Stimulated activated CD4-positive, alpha-beta T cell treated with anti-CD3 and anti-CD28 coated beads, Interleukin-1b, Interleukin-23, amount 100 ng/mL, for 48 hours (primary cell): ENCODE results near the gene ATP9A.
A peak's percentile ranks its signal among the peaks of the same experiment; 100 is the strongest.
"Not testable (repeated sequence)": the region's sequence is repeated elsewhere in the genome, so short reads cannot be mapped to it uniquely, and the experiment has no call there.

Source experiments
- DNase-seq: peaks from one replicate; pipeline ENCODE4 v3.0.0-alpha.2; 2020

Gene ATP9A

DNA sequence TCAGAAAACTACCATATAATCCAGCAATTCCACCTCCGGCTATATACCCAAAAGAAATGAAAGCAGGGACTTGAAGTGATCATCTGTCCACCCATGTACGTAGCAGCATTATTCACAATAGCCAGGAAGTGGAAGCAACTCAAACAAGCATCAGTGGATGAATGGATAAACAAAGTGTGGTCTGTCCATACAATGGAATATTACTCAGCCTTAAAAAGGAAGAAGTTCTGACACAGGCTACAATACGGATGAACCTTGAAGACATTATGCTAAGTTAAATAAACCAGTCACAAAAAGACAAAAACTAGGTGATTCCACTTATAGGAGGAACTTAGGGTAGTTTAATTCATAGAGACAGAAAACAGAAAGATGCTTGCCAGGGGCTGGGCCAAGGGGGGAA is 76.5 kb downstream of the ATP9A start:
- DNase-seq = no peak

DNA sequence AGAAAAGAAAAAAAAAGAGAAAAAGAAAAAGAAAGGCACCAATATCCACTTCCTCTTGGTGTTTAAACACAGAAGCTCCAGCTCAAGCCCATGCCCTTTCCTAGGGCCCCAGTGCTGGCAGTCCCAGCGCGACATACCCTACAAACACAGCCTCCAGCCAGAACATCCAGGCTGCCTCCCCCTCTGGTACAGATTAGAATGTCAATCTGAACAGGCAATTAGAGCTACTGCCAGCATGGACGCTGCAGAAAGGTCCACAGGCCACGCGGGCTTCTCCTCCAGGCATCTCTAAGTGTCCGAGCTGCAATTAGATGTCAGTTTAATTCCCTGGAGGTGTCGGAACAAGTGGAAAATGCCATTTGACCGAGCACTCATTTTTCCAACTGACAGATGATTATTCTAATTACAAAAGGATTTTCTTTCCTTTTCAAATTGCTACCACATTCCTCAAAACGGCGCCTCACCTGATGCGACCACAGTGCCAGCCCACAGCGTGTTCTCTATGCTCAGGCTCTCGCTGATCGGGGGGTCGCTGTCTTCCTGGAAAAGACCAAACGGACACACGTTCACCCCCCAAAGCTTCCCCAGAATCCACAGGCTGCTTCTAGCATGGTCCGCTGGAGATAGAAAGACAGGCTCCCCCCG is 79.5 kb downstream of the ATP9A start:
- DNase-seq = no peak

DNA sequence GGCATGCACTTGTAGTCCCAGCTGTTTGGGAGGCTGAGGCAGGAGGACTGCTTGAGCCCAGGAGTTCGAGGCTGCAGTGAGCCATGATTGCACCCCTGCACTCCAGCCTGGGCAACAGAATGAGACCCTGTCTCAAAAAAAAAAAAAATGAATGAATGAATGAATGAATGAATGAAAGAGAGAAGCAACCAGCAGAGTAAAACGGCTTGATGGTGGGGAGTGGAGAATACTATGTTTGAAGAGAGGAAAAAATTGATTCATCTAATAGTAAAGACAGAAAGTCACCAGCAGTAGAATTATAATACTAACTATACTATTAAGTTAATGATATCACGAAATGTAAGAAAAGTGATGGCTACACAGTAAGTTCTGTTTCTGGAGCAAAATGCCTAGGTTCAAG is 80.6 kb downstream of the ATP9A start:
- no peak for DNase-seq

DNA sequence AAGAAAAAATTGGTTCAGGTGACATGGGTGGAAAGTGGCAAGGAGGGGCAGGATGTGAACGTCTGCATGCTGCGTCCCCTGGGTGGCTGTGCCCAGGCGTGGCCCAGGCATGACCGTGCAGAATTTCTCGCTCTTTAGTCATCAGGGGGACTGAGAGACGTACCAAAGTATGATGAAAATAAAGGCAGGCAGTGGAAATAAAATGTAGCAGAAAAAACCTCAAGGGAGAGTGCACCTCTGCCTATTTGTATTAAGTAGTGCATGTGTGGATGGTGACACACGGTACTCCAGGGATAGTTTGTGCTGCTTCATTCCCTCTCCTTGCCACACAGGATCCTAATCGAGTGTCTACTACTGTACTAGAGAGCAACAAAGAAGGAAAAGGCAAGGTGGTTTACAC is 81.1 kb downstream of the ATP9A start:
- no peak for DNase-seq

DNA sequence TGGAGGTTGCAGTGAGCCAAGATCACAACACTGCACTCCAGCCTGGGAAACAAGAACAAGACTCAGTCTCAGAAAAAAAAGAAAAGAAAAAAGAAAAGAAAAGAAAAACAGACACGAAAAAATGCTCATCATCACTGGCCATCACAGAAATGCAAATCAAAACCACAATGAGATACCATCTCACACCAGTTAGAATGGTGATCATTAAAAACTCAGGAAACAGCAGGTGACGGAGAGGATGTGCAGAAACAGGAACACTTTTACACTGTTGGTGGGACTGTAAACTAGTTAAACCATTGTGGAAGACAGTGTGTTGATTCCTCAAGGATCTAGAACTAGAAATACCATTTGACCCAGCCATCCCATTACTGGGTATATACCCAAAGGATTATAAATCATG is 82.7 kb downstream of the ATP9A start:
- DNase-seq = not testable (repeated sequence)

DNA sequence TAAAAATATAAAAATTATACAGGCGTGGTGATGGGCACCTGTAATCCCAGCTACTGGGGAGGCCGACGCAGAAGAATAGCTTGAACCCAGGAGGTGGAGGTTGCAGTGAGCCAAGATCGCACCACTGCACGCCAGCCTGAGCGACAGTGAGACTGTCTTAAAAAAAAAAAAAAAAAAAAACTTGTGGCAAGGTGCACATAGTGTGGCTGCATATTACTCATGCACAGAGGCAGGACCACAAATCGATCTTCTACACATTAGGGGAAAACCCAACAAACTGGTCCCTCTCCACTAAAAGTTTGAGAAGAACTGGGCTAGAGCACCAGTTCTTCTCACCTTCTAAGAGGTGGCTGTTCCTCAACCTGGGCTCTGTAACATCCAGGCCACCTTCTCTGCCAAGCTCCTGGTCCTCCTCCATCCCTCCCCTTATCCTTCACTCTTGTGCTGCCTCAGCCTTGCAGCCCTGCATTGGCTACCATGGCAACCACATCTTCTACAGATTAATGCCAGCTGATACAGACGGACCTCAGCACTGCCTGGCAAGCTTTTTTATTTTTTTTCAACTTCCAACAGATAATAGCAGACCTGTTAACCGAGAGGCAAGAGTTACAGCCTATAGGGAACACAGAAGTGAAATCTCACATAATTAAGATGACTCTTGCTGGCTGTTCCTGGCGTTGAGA is 88.0 kb downstream of the ATP9A start:
- no peak for DNase-seq

DNA sequence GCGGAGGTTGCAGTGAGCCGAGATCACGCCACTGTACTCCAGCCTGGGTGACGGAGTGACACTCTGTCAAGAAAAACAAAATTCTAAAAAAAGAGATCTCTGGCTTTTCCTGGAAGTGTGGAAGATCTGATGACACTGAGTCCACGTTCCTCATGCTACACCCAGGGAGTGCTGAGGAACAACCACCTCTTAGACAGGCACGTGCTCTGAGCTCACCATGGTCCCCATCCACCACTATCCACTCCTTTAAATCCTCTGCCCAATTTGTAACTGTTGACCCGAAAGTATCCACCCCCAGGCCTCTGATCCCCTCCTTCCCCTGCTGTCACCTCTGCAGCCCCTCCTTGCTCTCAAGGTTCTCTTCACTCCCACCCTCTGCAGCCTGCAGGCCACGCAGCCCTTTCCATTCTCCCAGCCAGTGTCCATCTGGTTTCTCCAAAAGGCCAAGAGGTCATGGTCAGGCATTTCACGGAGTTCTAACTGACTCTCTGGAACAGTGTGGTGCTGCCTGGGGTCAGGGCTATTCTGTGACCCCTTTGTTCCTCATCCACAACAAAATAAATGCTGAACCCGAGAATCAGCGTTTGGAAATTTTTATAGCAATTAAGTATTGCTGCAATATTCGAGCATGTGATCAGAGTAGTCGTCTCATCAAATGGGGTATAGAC is 88.8 kb downstream of the ATP9A start:
- no peak for DNase-seq

DNA sequence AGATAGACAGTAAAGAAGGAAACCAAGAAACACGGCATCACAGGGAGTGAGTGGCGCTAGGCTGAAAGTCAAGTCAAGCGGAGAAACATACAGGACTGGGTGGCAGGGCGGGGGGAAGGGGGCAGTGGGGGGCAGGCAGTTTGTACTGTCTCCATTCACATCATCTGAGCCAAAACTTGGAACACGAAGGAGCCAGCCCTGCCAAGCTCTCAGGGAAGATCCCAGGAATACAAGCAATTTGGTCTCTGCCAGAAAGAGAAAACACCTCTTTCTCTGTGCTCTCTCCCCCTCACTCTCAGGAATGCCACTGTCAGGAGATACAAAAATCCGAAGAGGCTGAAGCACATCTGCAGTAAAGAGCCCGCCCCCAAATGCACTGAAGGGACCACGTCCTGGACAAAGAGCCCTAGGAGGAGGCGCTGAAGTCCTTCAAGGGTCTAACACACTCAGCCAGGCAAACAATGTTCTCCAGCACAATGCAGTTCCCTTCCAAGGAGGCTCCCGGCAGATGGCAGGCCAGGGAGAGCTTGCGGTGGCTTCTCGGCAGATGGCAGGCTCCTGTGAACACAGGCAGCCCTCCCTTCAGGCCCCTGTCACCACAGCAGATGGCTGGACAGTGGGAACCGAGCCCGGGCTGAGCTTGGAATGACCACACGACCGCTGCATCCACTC is 90.0 kb downstream of the ATP9A start:
- DNase-seq = no peak

DNA sequence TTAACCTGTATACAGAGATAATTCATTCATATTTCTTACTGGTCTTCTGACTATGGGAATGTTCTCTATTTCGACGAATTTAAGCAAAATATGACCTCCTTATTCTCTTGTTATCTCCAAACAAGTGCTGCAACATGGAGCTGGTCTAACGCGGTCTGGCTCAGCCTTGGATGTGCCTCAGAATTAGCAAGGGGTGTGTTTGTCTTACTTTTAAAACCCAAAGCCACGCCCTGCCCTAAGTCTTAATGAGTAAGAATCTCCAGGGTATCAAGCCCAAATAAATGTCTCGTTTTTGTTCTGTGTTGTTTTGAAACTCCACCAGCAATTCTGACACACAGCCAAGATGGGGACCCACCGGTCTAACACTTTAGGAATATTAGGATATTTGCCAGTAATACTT is 99.2 kb downstream of the ATP9A start:
- no peak for DNase-seq

DNA sequence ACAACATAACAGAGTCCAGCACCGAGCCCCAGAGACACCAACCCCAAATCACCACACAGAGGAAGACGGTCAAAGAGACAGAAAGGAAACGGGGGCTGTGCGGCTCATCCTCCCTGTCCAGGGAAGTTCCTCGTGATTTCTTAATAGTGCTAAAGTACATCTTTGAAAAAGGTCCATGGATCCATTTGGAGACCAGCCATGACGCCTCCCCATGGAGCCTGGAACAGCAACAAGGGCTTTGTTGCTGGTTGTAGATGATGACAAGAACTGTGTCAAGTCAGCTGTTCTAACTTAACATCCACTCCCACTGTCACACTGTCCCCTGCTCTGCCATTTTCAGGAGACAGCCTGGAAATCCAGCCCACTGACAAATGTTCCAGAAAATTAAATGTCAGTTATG is 99.7 kb downstream of the ATP9A start:
- DNase-seq = no peak

DNA sequence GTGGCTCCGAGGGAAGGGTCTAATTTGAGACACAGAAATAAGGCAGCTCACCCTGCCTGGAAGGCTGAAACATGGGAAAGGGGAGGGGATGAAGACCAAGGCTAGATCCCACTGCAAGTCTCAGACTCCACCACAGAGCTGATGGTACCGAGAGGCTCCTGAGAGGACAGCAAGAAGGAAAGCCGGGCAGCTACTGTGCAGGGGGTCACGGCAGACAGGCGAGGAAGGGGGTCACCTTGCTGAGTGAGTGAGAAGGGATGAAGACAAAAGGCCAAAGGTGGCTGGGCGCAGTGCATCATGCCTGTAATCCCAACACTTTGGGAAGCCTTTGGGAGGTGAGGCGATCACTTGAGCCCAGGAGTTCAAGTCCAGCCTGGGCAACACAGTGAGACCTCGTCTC is 100.7 kb downstream of the ATP9A start:
- DNase-seq = no peak

DNA sequence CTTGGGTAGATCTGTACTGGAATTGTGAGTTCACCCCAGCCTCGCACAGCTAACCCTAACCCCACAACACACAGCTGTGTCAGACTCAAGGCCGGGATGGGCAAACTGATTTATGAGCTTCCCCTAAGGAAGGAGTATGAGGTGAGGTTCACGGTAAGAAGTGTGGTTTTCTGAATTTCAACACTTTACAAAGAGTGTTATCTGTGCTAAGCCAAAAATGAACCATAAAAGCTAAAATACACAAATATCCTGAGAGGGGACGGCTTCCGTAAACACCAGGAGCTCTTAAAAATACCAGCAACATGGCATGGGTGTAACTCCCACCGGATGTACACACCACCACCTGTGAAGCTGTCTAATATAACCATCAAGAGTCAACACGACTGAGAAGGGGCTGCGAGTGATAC is 101.2 kb downstream of the ATP9A start:
- no peak for DNase-seq

DNA sequence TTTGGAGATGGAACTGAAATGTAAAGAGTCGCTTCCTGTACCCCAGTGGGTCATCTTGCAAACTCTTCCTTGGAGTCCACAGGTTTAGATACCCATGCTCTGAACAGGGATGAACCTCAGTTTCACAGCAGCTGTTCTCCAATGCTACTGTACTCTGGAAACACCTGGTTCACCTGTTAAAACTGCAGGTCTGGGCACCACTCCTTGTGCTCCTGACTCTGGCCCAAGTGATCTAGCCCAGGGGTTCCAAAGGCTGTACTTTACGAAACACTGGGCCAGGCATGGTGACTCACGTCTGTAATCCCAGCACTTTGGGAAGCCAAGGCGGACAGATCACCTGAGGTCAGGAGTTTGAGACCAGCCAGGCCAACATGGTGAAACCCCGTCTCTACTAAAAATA is 102.1 kb downstream of the ATP9A start:
- no peak for DNase-seq

DNA sequence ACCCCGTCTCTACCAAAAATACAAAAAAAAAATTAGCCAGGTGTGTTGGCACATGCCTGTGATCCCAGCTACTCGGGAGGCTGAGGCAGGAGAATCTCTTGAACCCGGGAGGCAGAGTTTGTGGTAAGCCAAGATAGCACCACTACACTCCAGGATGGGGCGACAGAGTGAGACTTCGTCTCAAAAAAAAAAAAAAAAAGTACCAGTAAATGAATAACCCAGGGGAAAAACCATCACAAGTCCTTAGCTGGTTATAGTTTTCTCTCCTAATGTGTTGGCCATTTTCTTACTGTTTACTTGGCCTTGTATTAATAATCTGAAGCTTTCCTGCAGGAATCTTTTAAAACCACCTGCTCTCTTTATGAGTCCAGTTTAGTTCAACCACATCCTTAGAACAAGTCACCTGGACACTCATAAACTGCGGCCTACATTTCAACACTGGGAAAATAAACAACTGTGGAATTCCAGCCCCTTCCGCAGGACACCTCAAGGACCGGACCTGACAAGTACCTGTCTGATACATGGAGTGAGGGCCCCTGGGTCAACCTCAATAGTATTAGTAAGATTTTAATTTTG is 102.6 kb downstream of the ATP9A start:
- DNase-seq = no peak

DNA sequence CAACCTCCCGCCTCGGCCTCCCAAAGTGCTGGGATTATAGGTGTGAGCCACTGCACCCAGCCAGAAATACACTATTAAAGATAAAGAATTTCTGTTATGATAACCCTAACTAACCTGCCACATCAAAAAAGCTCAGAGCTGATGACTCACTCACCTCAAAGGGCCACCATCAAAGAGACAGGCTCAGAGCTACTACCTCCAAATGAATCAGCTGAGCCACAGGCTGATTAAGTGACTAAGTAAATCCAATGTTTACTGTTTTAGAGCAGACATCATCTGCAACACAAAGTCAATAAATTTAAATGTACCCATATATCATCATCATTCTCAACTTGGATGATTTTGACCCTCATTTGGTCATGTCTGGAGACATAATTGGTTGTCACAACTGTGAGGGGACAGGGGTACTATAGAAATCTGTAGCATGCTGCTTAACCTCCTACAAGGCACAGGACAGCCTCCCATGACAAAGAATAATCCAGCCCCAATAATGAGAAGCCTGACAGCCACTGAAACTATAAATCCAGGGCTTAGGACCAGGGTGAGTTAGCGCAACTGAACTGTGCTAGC is 106.5 kb downstream of the ATP9A start:
- peak; percentile 73 for DNase-seq

DNA sequence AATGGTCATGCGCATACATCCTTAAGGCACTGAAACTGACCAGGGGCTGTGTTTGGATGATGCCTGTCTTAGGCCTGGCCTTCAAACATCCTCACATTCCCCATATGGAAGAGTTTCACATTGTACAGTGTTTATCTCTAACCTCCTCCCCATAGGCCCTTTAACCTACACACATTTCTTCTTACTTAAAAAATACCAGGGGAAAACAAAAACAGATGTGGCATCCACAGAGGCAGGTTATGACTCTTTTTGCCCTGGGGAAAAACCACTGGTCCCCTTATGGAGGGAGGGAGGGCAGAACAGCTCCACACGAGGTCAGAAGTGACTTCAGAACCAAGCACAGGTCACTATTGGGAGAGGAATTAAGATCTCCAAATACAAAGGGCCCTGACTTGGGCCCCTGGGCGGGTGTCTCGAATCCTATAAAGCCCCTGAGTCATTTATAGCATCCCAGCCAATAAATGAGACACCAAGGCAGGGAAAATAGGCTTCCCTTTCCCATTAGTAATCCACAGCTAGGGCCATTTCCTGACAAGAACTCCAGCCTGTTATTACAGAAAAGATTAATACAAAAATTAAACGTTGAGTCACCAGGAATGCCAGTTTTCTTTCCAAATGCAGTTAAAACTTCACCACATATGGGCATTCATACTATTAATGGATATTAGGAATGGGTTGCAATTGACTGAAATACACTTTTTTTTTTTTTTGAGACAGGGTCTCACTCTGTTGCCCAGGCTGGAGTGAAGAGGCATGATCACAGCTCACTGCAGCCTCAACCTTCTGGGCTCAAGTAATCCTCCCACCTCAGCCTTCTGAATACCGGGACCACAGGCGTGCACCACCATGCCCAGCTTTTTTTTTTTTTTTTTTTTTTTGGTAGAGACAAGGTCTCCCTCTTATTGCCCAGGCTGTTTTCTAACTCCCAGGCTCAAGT is 107.2 kb downstream of the ATP9A start:
- DNase-seq = no peak

DNA sequence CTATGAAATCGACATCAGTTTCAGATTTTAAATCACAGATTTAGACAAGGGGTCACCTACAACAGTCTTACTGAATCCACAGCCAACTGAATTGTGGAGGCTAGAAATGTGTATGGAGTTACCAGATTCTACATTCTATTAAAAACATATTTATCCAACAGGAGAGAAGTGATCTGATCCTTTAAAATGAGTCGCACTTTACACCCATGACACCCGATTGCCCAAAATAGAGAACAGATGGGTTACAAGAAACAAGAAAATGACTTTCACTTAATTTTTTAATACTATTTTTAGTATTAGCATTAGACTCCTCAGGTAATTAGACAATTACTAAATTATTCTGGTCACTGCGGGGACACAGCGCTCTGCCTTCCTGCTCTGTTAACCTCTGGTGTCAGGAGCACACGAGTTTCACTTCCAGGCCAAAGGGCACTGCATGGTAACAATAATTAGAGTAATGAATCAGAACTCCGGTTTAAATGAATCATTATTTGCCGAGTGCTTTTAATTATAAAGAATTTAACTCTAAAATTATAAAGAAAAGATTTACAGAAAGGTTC is 108.6 kb downstream of the ATP9A start:
- DNase-seq = no peak

DNA sequence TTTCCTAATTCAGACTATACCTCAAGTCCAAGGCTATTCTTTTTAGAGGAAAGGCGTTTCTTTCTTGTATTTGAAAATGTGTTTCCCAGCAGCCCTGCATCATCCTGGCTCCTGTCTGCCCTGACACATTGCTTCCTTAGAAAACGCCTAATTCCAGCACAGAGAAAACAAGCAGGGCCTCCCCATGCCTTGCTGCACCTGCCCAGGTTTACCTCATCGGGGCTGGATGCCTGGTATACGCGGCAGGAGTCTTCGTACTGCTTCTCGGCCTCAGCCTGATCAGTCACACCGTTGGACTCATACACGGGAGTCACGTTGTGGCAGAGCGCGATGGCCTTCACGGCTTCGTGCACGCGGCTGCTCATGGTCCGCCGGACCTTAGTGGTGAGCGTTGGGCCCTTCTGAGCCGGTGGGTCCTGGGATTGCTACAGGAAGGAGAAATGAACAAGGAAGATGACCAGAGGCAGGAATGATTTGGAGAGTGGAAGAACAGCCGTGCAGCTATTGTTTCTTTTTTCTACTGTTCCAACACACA is 111.4 kb downstream of the ATP9A start:
- no peak for DNase-seq

DNA sequence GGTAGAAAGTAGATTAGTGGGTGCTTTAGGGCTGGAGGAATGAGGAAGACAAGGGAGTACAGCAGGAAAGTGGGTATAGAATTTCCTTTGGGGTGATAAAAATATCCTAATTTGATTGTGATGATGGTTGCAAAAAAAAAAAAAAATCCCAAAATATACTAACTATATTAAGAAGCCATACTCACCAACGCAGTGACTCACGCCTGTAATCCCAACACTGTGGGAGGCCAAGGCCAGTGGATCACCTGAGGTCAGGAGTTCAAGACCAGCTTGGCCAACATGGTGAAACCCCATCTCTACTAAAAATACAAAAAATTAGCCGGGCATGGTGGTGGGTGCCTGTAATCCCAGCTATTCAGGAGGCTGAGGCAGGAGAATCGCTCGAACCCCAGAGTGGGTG is 112.1 kb downstream of the ATP9A start:
- DNase-seq = not testable (repeated sequence)

DNA sequence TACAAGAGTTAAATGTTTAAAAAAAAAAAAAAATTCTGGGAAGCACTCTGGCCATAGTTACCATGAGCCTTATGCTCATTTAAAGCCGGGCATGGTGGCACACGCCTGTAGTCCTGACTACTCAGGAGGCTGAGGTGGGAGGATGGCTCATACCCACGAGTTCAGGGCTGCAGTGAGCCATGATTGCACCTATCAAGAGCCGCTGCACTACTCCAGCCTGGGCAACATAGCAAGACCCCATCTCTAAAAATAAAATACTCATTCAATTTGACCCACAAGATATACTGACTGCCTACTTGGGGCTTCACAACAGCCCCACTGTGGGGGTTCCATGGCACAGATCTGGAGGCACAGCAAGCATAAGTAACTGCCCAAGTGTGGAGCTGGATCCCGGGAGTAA is 113.7 kb downstream of the ATP9A start:
- no peak for DNase-seq

DNA sequence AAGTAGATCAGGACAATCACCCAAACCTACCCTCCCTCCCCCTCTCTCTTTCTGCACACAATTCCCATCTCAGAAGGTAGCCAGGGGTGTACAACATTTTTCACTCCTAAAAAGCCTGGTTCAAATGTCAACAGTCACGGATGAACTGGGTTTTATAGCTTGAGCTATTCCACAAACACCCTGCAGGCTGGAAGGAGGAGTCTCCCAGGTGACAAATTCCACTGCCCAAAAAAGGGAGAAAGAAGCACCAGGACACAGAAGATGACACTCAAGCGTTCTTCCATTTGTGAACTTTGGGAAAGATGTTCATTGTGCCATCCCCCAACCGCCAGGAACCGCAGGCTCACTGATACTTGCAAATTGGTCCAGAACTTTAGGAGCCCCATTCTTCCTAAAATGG is 114.1 kb downstream of the ATP9A start:
- DNase-seq = no peak
